A172 (cell line): ENCODE measurements around the gene CDHR1. TPM values are rescaled to one million over a fixed set of nuclear protein-coding genes. Genes with fewer than 3 reads are reported as not detected.
"Not testable (repeated sequence)": the region's sequence is repeated elsewhere in the genome, so short reads cannot be mapped to it uniquely, and the experiment has no call there.

Source experiments
- DNase-seq: peaks from one replicate; pipeline ENCODE4 v3.0.0-alpha.2; 2015; ENCODE audit warnings: low spot score
- total RNA-seq: library from RNA; depleted of rRNA; stranded (reverse); fragments of >200 nt; shearing (Covaris generic); gene quantifications from 2 replicates; pipeline ENCODE4 v1.2.3, GENCODE V29; 2014

Gene CDHR1
- total RNA-seq, 1 experiment from 2014 or later, result not detected

DNA sequence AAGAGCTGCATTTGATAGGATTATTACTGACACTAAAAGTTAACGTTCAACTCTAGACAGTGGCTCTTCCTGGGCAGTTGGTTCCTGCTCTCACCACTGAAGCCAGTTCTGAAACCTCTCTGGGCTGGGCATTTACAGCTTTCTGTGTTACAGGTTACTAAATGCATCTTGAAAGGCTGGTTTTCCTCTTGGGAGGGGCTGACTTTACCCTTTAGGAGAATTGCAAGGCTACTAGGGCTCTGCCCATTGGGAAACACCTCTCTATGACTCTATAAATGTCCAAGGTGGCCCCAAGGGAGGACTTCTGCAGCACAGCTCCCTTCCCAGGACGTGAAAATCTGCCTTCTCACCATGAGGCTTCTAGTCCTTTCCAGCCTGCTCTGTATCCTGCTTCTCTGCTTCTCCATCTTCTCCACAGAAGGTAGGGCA lies 20.8 kb upstream of the CDHR1 start, which contains the start of gene GPR15LG:
GPR15LG (plus strand) TSS at position 301 of the 429 bp plus-strand sequence; CDS start at position 352, 51 bp downstream.
- DNase-seq, result no peak

DNA sequence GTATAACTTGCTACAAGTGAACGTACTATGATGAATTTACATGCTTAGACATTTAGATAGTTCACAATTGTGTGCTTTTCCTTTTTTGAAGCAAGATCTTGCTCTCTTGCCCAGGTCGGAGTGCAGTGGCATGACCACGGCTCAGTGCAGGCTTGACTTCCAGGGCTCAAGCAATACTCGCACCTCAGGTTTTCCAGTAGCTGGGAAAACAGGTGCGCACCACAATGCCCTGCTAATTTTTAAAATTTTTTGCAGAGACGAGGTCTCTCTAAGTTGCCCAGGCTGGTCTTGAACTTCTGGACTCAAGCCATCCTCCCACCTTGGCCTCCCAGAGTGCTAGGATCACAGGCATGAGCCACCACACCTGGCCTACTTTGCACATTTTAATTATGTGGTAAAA lies 18.9 kb upstream of the CDHR1 start:
- no peak for DNase-seq

DNA sequence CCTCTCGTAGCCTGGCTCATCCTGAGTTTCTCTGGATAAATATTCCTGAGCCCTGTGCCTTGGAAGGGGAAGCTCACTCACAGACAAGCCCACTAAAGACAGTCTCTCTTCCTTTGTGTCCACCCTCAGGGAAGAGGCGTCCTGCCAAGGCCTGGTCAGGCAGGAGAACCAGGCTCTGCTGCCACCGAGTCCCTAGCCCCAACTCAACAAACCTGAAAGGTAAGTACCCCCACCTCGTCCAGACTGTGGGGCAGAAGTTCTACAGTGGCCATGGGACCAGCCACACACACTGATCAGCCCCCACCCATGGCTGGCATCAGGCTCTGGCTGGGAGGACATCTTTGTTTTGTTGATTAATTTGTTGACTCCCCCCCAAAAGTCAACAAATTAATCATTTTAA lies 18.0 kb upstream of the CDHR1 start:
- no peak for DNase-seq

DNA sequence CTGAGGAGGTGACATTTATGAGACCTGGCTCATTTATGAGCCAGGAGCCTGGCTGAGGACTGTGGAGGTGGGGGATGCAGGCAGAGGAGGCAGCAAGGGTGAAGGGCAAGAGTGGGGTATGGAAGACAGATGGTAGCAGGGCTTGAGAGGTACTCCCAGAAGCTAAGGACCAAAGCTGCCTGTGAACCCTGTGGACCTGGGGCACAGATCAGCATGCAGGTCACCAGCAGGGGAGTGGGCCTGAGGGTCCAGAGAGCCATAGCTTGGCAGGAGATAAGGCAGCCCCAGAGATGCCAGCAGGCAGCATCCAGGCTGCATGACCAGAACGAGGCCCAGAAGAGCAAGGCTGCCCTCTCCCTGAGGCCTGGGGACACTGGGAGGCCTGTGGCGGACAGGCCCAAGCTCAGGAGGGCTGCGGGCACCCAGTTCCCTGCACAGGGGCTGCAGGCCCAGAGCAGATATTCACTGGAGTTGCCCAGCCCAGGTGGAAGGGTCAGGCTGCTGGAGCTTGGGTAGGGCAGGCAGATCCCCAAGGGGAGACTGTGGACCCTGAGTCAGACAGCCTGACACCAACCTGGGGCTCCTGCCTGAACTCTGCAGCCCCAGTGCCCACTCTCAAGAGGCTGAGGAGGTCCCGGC lies 17.4 kb upstream of the CDHR1 start:
- DNase-seq, result no peak

DNA sequence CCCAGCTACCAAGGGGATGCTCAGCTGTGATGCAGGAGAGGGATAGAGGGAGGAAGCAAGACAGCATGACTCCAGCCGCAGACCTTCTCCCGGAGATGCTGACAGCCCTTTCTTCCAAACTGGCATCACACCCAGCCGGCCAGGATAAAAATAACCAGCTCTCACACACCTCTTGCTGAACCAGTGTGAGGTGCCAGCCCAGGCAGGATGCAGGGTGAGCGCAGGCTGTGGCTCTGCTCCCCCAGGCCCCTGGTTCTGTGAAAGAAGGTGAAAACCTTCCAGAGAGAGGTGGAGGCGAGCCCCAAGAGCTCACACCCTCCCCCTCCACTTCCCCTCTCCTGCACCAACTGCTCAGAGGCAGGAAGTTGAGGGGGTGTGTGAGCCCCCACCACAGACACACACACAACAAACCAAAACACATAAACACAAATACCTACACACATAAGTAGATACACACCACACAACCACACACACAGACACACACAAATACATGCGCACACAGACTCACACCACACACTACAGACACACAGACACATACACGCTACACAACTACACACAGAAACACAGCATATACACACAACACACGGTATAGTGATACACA lies 16.7 kb upstream of the CDHR1 start:
- no peak for DNase-seq

DNA sequence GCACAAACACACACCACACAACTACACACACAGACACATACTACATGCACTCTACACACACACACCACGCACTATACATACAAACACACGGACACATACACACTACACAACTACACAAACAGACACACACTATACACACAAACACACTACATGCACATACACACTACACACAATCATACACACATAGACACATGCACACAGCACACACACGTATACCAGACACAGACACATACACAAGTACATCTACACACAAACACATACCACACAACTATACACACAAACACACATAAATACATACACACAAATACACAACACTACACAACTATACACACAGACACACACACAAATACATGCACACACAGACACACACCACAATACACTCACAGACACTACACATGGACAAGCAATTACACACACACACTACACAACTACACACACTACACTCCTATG lies 16.2 kb upstream of the CDHR1 start:
- no peak for DNase-seq

DNA sequence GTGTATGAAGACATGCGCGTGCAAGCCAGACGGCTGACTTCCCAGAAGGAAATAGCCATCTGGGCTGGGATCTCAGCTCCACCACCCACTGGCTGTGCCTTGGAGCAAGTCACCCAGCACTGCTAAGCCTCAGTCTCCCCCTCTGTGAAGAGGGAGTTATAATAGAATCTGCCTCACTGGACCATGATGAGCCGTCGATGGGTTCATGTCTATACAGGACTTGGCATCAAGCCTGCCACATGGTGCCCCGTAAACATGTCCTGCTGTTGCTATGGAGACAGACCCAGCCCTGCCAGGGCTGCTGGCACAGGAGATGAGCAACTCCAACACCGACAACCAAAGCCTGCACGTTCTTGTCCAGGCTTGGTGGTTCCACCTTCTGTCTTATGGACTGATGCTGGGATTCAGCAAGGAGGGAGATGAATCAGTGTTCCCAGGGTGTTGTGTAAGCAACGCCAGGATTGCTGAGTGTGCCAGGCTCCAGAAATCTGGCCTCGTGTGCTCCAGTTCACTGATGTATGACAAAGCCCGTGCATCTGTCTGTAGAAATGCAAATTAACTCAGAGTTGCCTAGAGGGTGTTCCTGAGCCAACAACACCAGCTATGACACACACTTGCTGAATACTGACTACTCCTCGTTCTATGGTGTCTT lies 15.2 kb upstream of the CDHR1 start:
- DNase-seq, result peak; percentile 11

DNA sequence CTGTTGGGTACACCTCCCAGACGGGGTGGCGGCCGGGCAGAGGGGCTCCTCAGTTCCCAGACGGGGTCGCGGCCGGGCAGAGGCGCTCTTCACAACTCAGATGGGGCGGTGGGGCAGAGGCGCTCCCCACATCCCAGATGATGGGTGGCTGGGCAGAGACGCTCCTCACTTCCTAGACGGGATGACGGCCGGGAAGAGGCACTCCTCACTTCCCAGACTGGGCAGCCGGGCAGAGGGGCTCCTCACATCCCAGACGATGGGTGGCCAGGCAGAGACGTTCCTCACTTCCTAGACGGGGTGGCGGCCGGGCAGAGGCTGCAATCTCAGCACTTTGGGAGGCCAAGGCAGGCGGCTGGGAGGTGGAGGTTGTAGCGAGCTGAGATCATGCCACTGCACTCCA lies 14.0 kb upstream of the CDHR1 start:
- not testable (repeated sequence) for DNase-seq

DNA sequence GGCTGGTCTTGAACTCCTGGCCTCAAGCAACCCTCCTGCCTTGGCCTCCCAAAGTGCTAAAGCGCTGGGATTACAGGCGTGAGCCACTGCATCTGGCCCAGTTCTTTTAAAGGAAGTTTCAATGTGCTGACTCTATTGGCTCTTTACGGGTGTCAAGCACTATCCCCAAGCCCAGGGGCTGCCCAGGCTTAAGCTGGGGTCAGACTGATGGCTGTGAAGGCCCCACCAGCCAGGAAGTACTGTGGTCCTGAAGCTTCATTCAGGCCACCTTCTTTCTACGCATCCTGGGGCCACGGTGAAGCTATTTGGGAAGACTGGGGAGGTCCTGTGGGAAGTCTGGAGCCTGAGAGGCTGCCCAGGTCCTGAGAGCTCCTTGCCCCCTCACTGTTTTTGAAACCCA lies 12.7 kb upstream of the CDHR1 start:
- no peak for DNase-seq

DNA sequence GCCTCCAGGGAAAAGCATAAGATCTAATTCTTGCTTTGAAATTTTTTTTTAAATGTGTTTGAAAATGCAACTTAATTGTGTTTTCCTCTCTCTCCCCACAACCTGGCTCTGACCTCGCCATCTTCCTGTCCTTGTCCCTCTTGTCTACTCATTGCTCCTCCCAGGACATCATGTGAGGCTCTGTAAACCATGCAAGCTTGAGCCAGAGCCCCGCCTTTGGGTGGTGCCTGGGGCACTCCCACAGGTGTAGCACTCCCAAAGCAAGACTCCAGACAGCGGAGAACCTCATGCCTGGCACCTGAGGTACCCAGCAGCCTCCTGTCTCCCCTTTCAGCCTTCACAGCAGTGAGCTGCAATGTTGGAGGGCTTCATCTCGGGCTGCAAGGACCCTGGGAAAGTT lies 9.8 kb upstream of the CDHR1 start:
- no peak for DNase-seq

DNA sequence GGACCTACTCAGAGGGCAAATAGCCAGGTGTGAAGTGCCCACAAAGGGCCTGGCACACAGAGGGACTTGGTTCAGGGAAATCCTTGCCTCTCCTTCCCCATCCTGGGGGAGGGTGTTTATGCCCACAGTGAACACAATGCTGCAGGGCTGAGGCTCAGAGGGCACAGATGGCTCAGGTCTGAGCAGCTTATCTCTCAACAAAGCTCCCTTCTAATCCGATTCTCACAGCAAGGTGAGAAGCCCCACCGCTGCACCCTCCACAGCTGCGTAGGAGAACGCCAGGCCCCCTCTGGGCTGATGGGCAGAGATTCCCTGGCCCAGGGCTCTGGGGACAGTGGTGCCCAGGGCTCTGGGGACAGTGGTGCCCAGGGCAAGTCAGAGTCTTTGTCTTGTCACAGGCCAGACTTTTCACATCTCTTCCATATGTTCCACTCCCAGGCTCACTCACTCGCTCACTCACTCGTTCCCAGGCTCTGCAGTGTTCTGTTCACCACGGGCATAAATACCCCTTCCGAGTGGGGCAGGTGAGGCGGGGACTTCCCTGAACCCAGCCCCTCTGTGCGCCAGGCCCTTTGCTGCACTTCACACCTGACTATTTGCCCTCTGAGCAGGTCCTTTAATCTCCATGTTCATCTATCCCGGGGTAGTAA lies 8.7 kb upstream of the CDHR1 start:
- DNase-seq, result no peak

DNA sequence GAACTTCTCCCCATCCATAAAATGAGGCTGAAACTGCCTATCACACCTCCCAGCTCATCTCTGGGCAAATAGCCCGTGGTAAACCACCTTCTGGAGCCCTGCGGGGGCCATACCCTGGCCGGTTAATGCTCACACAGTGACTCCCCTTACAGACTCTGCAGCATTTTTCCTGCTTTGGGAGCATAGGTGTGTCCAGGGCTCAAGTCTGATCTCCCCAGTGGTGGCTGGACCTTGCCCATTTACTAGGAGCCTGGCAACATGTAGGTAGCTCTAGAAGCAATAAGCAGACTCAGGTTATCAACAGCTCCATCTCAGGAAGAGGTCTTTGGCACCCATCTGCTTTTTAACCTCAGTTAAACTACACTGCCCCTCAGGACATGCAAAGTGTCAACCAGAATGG lies 5.5 kb upstream of the CDHR1 start:
- no peak for DNase-seq

DNA sequence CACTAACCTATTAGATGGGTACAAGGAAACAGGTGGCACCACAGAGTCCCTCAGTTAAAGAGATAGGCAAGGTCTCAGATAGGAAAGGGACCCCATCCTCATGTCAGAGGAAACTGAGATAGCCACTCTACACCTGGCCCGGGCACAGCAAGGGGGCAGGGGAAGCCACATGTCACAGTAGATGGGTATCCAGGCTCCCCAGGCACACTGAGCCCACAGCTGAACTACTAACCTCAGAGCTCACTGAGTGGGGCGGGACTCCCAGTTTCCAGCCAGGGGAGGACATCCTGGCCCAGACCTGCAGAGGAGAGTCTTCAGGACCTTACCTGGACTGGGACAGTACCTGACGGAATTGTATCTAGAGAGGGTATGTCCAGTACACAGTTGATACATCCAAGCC lies 3.7 kb upstream of the CDHR1 start:
- no peak for DNase-seq

DNA sequence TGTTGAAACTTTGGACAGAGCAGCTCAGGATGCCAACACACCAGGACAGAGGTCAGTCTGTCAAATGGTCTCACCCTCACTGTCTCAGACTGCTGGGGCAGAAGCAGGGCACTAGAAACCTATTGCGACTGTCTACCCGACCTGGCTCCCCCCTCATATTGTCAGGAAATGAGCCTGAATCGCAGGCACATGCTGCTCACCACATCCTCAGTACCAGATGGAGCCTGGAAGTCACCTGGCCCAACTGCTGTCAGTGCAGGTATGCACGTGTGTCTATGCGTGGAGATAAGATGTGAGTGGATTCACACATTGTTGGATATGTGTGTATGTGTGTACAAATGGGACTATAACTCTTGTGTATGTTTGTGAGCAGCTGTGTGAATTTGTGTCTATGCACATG lies 3.2 kb upstream of the CDHR1 start:
- no peak for DNase-seq

DNA sequence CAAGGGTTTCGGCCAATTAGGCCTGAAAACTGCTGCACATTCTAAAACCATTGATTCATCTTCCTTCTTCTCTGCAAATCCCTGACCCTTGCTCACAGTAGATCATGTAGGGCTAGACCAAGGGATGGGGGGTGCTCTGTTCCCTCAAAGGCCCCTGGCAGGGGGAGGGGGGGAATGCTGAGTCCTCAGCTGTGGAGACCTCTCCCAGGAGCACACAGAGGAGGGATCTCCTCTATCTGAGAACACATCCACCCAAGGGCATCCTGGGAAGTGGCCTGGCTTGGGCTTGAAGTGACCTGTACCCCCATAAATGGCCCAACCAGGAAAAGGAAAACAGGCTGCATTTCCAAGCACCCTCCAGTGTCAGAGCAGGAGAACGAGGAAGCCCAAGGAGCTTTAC lies 1.0 kb upstream of the CDHR1 start:
- DNase-seq, result no peak

DNA sequence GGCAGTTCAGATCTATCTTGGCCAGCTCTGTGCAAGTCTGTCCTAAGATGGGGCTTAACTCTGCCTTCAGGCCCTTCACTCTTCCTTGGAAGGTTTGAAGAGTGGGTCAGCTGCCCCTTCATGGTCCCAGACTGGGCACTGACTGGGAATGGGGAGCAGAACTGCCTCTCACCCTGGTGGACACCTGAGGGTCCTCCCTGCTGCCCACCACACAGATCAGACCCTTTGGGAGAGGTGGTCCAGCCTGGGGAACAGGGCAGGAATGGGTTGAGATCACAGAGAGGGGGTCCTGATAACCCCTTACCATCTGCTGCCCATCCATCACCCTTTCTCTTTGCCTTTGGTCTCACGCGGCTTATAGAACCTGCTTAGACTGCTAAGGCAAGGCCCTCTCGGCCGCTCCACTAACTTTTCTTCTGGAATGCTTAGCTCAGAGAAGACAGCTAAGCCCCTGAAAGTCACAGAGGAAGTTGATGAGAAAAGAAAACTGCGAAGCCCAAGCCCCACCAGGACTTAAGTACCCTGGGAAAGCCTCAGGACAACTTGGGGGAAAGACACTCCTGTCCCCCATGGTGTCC lies 402 bp upstream of the CDHR1 start:
- DNase-seq, result no peak

DNA sequence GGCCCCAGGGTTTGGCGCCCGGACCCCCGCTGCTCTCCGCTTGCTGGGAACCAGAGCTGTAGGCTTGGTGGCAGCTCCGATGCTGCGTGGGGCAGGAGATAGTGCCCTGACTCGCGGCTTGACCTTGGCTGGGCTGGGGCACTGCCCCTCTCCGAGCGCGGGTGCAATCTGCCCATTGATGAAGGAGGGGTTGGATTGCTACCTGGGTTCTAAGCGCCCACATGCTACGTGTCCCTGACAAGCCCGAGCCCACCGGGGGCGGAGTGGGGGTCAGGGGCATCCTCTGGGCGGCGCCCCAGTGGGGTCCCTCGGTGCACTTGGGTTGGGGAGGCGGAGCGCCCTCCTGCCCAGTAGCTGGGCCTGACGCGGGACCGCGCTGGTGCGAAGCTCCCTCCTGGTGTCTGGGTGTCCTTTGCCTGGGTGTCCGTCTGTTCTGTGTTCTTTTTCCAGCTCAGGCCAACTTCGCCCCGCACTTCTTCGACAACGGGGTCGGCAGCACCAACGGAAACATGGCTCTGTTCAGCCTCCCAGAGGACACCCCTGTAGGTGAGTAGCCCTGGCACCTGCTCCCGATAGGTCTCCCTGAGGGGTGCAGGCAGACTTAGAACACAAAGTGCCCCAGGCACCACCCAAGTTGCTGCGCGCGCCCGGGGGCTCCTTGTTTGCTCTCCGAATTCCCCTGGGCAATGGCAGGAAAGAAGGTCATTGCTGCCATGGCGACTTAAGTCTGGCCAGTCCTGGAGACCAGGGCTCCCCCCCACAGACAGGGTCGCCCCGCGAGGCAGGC lies 900 bp downstream of the CDHR1 start:
- no peak for DNase-seq

DNA sequence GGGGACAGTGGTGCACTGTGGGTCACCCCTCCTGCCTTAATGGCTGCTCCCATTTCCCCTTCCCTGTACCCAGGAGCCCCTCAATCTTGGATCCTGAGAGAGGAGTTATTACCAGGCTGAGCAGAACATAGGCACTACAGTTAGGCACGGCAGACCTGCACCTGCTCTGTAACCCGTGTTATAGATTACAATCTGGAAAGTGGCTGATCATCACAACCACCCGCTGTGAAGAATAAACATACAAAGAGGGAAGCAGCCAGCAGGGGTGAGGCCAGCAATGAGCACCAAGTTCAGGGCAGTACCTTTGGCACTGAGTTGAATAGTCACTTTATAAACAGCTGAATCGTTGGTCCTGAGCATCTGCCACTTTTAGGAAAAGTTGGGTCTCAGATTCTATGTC lies 1.7 kb downstream of the CDHR1 start:
- peak; percentile 30 for DNase-seq

DNA sequence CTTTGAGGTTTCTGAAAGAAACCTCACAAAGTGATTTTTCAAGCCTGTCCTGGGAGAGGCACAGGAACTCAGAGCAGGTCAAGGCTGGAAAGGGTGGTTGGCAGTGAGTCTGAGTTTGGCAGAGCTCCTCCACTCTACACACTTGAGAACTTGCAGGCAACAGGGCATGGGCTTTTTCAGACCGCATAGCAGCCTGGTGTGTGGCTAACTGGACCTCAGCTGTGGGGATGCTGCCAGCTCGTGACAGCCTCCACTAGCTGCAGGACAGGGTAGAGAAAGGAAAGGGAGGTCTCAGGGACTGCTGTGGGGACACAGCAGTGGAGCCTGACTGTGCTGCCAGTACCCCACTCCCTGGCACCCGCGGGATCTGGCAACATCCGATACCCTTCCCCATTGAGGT lies 2.6 kb downstream of the CDHR1 start:
- DNase-seq, result no peak

DNA sequence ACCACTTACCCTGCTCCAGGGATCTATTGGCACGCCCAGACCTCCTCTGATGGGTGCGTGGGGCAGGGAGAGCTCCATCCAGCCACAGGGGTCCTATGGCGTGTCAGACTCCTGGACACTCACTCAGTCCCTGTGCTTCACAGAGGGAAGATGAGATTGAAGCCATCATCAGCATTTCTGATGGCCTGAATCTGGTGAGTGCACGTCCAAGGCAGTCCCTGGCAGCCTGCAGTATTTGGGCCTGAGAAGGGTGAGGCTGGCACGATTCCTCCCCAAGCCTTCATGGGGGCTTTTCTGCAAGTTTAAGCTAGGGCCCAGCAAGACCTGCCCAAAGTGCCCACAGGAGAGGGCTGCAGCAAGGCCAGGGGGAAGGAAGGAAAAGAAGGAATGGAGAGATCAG lies 3.3 kb downstream of the CDHR1 start:
- no peak for DNase-seq

DNA sequence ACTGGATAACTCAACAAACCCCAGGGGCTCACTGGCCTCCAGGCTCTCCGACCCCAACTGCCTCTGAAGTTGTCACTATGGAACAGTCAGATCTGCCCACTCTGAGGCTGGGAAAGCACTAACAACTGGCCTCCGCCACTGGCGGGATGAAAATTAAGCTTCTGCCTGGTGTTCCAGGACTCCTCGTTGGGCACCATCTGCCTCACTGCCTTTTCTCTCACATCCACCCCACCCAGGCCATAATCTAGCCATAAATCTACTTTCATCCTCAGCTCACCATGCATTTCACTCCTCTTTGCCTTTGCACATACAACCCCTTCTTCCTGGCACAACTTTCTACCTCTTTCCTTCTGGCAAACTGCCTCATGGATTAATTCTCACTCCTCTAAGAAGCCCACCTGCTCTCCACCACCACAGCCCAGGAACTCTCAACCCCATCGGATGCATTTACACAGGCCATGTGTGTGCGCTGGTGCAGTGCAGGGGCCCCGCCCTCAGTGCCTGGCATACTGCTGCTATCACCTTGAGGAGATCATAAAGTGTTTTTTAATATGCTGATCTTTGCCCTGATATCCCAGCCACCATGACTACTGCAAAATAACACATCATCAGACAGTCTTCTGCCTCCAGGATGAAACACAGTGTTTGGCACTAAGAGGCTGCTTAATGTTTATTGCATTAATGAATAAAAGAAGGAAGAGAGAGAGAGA lies 4.0 kb downstream of the CDHR1 start:
- DNase-seq, result no peak
